ENCODE results near the gene PITX1.
"Not testable (repeated sequence)": the region's sequence is repeated elsewhere in the genome, so short reads cannot be mapped to it uniquely, and the experiment has no call there.

PITX1 gene

GRCh38 chr5:135033901-135034235, at the start of gene PITX1:
Gene PITX1 (minus strand): TSS chr5:135034228. CDS start chr5:135033881, 347 bp downstream.
- peak in 1 of 2 donors; percentile 23 for DNase-seq

DNA sequence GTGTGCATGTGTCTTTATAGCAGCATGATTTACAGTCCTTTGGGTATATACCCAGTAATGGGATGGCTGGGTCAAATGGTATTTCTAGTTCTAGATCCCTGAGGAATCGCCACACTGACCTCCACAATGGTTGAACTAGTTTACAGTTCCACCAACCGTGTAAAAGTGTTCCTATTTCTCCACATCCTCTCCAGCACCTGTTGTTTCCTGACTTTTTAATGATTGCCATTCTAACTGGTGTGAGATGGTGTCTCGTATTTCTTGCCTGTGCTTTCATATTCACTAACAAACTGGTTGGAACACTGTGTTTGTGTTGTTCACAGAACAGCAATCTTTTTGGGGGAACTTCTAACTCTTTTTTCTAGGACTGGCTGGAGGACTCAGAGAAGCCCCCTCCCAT, 49.3 kb upstream of the PITX1 start:
- not testable (repeated sequence) for DNase-seq

GRCh38 chr5:135081240-135081639, 47.2 kb upstream of the PITX1 start:
- DNase-seq: no peak

GRCh38 chr5:135079760-135080159, 45.7 kb upstream of the PITX1 start:
- no peak for DNase-seq

GRCh38 chr5:135079099-135079681, 45.2 kb upstream of the PITX1 start:
- no peak for DNase-seq

- no peak for DNase-seq
Measured at GRCh38 chr5:135076801-135077200, 42.8 kb upstream of the PITX1 start.

DNA sequence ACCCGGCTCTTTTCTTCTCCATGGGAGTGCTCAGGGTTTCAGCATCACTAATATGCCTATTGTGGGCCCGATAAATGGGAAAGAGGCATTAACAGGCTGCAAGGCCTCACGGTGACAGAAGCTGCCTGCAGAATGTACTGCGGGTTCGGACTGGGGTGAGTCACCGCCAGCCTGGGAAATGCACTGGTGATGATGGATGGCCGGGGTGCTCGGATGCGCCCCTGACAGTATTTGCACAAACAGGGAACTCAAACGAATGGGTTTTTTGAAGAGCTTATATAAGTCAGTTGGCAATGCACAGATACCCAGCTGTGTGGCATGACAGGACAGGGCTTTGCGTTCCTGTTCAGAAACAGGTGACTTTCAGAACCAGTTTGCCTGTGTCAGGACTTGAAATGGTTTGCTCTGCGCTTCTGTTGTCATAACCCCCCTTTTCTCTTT, 42.0 kb upstream of the PITX1 start:
- DNase-seq: no peak

GRCh38 chr5:135075621-135076020, 41.6 kb upstream of the PITX1 start:
- DNase-seq: no peak

DNA sequence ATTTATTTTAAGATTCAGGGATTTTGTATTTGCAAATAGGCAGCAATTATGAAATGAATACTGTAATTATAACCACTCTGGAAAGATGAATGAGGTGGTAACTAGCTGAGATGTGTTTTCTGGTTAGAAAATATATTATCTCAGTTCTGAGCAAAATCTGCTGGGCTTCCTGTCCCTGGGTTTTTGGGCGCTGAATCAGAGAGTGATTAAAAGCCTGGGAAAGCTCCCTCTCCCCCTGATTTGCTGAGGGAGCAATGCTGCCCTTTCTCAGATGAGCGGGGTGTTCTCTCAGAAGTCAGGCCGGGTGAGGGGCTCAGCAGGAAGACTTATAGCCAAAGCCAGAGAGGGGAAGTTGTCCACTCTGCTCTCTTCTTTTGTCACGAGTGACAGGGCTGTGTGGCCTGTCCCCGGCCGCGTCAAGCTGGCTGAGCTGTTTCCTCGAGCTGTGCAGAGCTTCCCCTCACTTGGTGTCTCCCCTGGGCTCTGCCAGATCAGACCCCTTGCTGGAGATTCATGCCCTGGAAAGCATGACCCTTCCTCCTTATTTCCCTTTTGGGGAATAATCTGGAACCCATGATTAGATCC, 39.8 kb upstream of the PITX1 start:
- DNase-seq: no peak

DNA sequence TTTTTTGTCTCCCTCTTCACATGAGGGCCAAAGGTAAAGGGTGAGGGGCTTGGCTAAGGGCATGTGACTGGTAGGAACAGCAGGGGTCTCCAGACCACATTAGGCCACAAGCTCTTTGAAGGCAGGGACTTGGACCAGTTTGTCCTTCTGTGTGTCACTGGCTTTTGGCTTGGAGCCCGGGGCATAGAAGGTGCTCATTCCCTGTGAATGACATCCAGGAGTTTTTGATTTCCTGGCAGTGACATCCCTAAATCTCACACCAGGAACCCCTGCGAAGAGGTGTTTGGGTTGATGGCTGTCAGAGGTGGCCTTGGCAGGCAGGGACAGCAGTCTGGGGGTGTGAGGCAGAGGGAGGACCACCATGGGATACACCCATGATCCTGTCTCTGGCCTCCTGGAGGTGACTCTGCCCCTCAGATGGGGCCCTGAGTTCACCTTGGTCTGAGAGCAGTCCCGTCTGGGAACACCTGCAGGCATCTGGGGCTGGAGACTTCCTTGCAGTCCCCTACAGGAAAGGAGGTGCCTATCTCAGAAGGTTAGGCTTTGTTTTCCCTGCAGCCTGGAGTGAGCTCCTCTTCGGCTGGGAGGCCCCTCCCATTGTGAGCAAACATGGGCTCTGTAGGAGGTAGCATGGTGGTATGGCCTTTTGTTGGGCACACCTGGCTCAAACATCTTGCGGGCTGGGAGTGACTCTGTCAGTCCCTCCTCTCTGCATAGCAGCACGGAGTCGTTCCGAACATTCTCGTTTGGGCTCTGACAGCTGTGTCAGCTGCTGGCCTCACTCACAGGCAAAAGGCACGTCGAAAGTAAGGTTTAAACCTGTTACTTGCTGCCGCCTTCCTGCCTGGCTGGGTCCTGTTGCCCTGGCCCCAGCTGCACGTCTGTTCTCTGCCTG, 38.6 kb upstream of the PITX1 start:
- no peak for DNase-seq

GRCh38 chr5:135071311-135071710, 37.3 kb upstream of the PITX1 start:
- no peak for DNase-seq

- no peak for DNase-seq
Measured at GRCh38 chr5:135069895-135070657, 36.0 kb upstream of the PITX1 start.

DNA sequence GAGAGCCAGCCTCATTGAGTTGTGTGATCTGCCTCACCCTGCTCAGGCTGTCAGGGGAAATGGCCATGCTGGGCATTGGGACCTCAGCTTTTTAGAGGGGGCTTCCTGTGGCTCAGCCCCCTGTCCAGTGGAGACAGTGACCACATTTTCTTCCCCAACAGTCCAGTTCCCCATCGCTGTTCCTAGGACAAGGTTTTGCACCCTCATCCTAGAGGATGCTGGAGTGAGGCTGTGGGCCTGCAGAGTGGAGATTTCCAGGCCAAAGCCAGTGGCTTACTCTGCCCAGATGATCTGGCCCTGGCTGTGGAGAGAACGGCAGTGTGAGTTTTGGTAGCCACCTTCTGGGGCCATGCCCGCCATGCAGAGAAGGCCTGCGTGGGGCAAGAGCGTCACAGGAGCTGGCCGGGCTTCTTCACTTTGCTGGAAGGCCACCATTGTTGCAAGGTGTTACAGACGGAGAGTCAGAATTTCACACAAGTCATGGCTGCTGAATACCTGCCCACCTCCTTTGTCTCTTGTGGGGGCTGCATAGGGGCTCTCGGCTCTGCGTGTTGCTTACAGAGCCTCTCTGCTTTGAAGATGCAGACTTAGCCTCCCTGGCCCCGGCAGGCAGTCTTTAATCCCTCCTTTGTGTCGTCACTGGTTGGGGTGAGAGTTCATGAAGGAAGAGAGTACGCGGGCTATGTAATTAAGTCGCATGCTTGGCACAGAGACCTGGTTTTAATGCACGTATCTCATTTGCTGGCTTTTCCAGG, 35.2 kb upstream of the PITX1 start:
- no peak for DNase-seq

- no peak for DNase-seq
Measured at GRCh38 chr5:135067587-135067986, 33.6 kb upstream of the PITX1 start.

DNA sequence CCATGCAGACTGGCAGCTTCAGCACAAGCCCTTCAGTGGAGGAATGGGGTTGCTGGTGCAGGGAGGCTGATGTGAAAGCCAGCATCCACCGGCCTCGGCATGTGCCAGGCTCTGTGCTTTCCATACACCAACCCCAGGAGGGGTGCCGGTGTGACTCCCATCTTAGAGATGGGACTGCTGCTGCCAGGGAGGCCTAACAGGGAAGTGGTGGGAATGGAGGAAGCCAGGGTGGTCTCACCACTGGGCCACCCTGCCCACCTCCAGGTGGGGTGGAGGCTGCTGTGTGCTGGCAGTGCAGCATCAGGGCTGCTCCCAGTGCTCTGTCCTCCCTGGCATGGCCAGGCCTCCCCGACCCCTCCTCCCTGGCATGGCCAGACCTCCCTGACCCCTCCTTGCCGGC, 32.8 kb upstream of the PITX1 start:
- DNase-seq: no peak

GRCh38 chr5:135065306-135066265, 31.6 kb upstream of the PITX1 start:
- no peak for DNase-seq

- no peak for DNase-seq
Measured at GRCh38 chr5:135064235-135064570, 30.2 kb upstream of the PITX1 start.

DNA sequence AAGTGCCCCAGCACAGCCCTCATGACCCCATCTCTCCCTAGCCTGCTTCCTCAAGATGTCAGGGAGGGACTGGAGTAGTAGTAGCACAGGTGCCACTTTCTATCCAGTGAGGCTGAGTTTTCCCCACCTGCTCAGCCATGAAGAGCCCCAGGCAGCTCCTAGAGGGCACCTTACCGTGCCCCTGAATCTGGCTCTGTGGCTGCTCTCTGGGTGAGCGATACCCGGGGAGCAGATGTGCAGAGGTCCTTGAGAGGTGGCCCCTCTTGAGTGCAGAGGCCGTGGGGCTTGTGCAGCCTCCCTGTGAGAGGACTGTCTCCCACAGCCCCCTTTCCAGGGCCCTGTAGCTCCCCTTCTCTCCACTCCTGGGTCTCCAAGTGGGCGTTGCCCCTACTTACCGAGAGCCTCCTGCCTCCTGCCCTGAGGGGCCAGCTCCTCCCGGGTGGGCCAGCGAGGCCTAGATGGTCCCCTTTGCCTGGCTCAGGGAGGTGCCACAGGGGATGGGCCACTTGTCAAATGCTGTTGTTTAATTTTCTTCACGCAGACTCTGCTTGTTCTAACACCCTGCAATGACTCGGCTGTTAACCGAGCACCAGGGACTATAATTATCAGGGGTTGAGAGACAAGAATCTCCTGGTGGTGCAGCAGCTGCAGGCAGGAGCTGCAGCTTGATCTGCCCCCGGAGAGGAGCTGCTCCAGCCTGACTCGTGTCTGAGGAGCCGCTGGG, 29.6 kb upstream of the PITX1 start:
- no peak for DNase-seq

DNA sequence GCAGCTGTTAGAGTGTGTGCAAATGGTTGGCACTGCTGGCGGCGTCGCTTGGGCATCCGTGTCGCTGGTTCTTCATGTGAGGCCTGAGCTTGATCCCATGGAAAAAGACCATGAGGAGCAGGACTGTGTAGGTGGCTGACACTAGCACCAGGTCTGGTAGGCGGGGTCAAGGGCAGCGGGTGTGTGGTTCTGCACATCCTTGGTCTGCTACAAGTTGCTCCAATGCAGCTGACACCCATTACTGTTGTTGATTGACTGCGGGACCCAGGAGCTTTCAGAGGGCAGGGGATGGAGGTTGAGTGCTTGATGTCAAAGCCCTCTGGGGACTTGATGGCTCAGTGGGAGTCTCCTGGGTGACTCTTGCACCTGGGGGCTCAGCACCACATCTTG, 29.0 kb upstream of the PITX1 start:
- no peak for DNase-seq

GRCh38 chr5:135062216-135063055, 28.4 kb upstream of the PITX1 start:
- DNase-seq: no peak

Data from stimulated activated CD4-positive, alpha-beta T cell treated with anti-CD3 and anti-CD28 coated beads, Interleukin-2, amount 100 ng/mL, for 24 hours (primary cell).